Heart right ventricle (tissue), 16 donors: ENCODE measurements around the gene SATL1. TPM values are rescaled to one million over a fixed set of nuclear protein-coding genes. Genes with fewer than 3 reads are reported as not detected.

Experiments used
- ATAC-seq, 8 donors: fragments of 200-7000 bp; cut with Tn5 transposase; one replicate each; pipeline ENCODE4 v1.9.1; 2020; ENCODE audit warnings: mild to moderate bottlenecking in 8 of 8, moderate library complexity in 8 of 8, moderate number of reproducible peaks in 1 of 8
- DNase-seq, 2 donors: peaks; one replicate each; pipeline ENCODE4 v3.0.0-alpha.2; 2020
- H3K27ac ChIP-seq, 10 donors: fragments of 200-600 bp; sonication (generic) in 2 of 10; one replicate each; pipeline versions ENCODE4 v1.5.0 to v1.8.0; 2020 to 2022; ENCODE audit warnings: mild to moderate bottlenecking in 3 of 10
- H3K27me3 ChIP-seq, 7 donors: fragments of 200-600 bp; one replicate each; pipeline ENCODE4 v1.8.0; 2021 to 2022; ENCODE audit warnings: mild to moderate bottlenecking in 2 of 7
- H3K36me3 ChIP-seq, 9 donors: fragments of 200-600 bp; sonication (generic) in 1 of 9; one replicate each; pipeline versions ENCODE4 v1.5.0 to v1.8.0; 2020 to 2022; ENCODE audit warnings: mild to moderate bottlenecking in 2 of 9
- H3K4me1 ChIP-seq, 9 donors: fragments of 200-600 bp; sonication (generic) in 1 of 9; one replicate each; pipeline versions ENCODE4 v1.5.0 to v1.8.0; 2020 to 2022; ENCODE audit warnings: mild to moderate bottlenecking in 4 of 9
- H3K4me3 ChIP-seq, 10 donors: fragments of 200-600 bp; sonication (generic) in 2 of 10; one replicate each; pipeline versions ENCODE4 v1.5.0 to v1.8.0; 2020 to 2022; ENCODE audit warnings: mild to moderate bottlenecking in 7 of 10, moderate library complexity in 2 of 10
- H3K9me3 ChIP-seq, 11 donors: fragments of 200-600 bp in 10 of 11; sonication (generic) in 2 of 11; one replicate each; pipeline versions ENCODE4 v1.5.0 to v1.8.0; 2013 to 2022; ENCODE audit warnings: mild to moderate bottlenecking in 2 of 11, control low read depth in 1 of 11, moderate library complexity in 1 of 11
- CTCF ChIP-seq, 9 donors: fragments of 200-600 bp; sonication (generic) in 2 of 9; IDR thresholded peaks; one replicate each; pipeline versions ENCODE4 v1.5.0 to v1.8.0; 2021 to 2022; ENCODE audit warnings: antibody characterized with exemption in 9 of 9, mild to moderate bottlenecking in 5 of 9, moderate library complexity in 1 of 9
- WGBS, 2 donors: extraction: QIAGEN DNeasy Blood & Tissue Kit; methylation state at CpG; one replicate each; pipeline ENCODE4 v1.1.7; 2013; ENCODE audit warnings: inconsistent platforms in 1 of 2; 5-methylcytosine and 5-hydroxymethylcytosine counted together
- intact Hi-C, 10 donors: fragments of 100-400 bp; cut with DNase I; formaldehyde crosslinking; loops; one replicate each; pipeline versions ENCODE4 v1.11.1 to v1.14.2; 2022
- polyA plus RNA-seq, 2 donors: library from polyadenylated mRNA; stranded (reverse); fragments of 200-250 nt; gene quantifications; one replicate each; pipeline ENCODE4 v1.2.3, GENCODE V29; 2013
- total RNA-seq, 10 donors: library from RNA; stranded (reverse); fragmentation: NEBNext Ultra II Directional in 3 of 10; extraction: Animal tissue kit (Norgen Biotek cat#: 25700) in 3 of 10; gene quantifications; one replicate each; pipeline versions ENCODE4 v1.2.1 to v1.2.4, GENCODE V29; 2021 to 2023
- donor health status: Arrhythmogenic right ventricular cardiomyopathy.
- donor health status: ischemic (EF 13 %, LVEDD 7.1; RV severe dilation, severe dysfunction).
- donor health status: healthy with polysubstance abuse.
- donor health status: DM: no; HTN: yes; CAD: no.
- donor health status: DM: no; HTN: no; CAD: no.
- donor health status: ischemic (EF 25% LVEDD 6.9; RV normal size, moderate dysfunction).
- donor health status: ischemic (EF 25% LVEDD 5.7; RV mildly dilated, moderate dysfunction).
- donor health status: healthy.
- donor health status: DM: yes; HTN: yes; CAD: no.
- donor health status: Ischemic cardiomyopathy.
- donor health status: ischemic (EF 35%, LVEDD 5.7; RV mildly dilated, moderate dysfunction).
- donor health status: nonischemic (EF 11% LVEDD 7.7; RV severe dilation, severe dysfunction).
- donor health status: DM: yes; HTN: yes; CAD: no.
- donor health status: PGD.
- donor health status: ischemic (EF 29% LVEDD 5.4; RV normal size, mild dysfunction).
- donor health status: nonischemic (EF 23%, LVEDD 6.1; RV moderate dilation, normal function).

SATL1 gene
- total and polyA plus RNA-seq, 12 donors = 0.07 TPM; not detected in 11

GRCh38 chrX:85243155-85243554 is 424 bp downstream of the SATL1 start:
- DNase-seq (no peak), ATAC-seq (no peak)
- H3K36me3 ChIP-seq = no peaks in the 10 kb centered on the region
- H3K27ac ChIP-seq = no peak overlapping the region
- H3K4me1 ChIP-seq = no peaks in the 10 kb centered on the region
- H3K27me3 ChIP-seq = peaks cover 0 to 26% (median 0%) of the 10 kb centered on the region in 7 donors
- TF ChIP-seq CTCF (IDR thresholded peaks at IDR 0.05) = no peak
- 18 to 28% methylated on average over 2 of the region's 2 CpGs for WGBS, 2 donors
- peak overlapping the region in 4 of 10 donors; percentile 42 to 63 (median 59) for H3K4me3 ChIP-seq
- H3K9me3 ChIP-seq = no peaks in the 10 kb centered on the region
- intact Hi-C loops = no loop called here

- Histone ChIP-seq H3K27ac (no peak overlapping the region), H3K4me3 (no peak overlapping the region), H3K9me3 (peaks cover 0 to 11% (median 0%) of the 10 kb centered on the region in 11 donors), H3K27me3 (no peaks in the 10 kb centered on the region), H3K36me3 (no peaks in the 10 kb centered on the region), H3K4me1 (no peaks in the 10 kb centered on the region)
- intact Hi-C loops = no loop called here
- no peak for DNase-seq
- no peak for ATAC-seq
- WGBS, 2 donors = 35 to 51% methylated on average over 2 of the region's 2 CpGs
- no peak for TF ChIP-seq CTCF (IDR thresholded peaks at IDR 0.05)
Measured at GRCh38 chrX:85223359-85223758, 20.2 kb downstream of the SATL1 start.

GRCh38 chrX:85221361-85221760 is 22.2 kb downstream of the SATL1 start:
- 73 to 81% methylated on average over 1 of the region's 1 CpG for WGBS, 2 donors

GRCh38 chrX:85215946-85216345 is 27.6 kb downstream of the SATL1 start:
- no peaks in the 10 kb centered on the region for H3K9me3 ChIP-seq
- H3K27me3 ChIP-seq = no peaks in the 10 kb centered on the region
- H3K27ac ChIP-seq = no peak overlapping the region
- no peak overlapping the region for H3K4me3 ChIP-seq
- ATAC-seq (no peak), DNase-seq (no peak)
- no peak for TF ChIP-seq CTCF (IDR thresholded peaks at IDR 0.05)
- no peaks in the 10 kb centered on the region for H3K36me3 ChIP-seq
- intact Hi-C loops = no loop called here
- 63 to 70% methylated on average over 1 of the region's 1 CpG for WGBS, 2 donors
- no peaks in the 10 kb centered on the region for H3K4me1 ChIP-seq

More at GRCh38 chrX:85221361-85221760, 22.2 kb downstream of the SATL1 start:
- TF ChIP-seq CTCF (IDR thresholded peaks at IDR 0.05) = no peak
- no peak overlapping the region for H3K27ac ChIP-seq
- H3K27me3 ChIP-seq = no peaks in the 10 kb centered on the region
- no peaks in the 10 kb centered on the region for H3K4me1 ChIP-seq
- H3K4me3 ChIP-seq = no peak overlapping the region
- H3K9me3 ChIP-seq = no peaks in the 10 kb centered on the region
- ATAC-seq (no peak), DNase-seq (no peak)
- no peaks in the 10 kb centered on the region for H3K36me3 ChIP-seq
- intact Hi-C loops = no loop called here
